ENCODE measurements around the gene PDZD4.

The PDZD4 gene

DNA sequence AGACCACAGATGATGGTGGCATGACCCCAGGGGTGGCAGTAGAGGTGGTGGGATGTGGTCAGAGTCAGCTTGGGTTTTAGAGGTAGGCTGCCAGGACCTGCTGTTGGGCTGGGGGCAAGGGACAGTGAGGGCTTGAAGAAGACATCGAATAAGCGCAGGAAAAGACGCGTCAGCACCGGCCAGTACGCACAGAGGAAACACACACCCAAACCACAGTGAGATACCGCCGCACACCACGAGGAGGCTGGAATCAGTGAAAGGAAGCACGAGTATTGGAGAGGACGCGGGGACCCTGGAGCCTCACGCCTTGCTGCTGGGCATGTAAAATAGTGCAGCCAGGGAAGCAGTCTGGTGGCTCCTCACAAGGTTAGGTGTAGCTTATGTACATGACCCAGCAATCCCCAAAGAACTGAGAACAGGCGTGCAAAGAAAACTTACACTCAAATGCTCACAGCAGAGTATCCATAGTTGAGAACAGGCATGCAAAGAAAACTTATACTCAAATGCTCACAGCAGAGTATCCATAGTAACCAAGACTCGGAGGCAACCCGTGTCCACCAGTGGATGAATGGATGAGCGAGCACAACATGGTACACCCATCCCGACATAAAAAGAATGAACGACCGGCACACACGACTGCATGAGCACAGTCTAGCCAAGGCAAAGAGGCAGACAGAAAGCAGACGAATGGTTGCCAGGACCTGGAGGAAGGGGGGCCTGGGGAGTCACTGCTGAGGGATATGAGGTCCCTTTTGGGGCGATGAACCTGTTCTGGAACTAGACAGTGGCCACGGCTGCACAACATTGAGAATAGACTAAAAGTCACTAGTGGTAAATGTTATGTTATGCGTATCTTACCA is 13.3 kb downstream of the PDZD4 start:
- TF ChIP-seq, protein P1, sequence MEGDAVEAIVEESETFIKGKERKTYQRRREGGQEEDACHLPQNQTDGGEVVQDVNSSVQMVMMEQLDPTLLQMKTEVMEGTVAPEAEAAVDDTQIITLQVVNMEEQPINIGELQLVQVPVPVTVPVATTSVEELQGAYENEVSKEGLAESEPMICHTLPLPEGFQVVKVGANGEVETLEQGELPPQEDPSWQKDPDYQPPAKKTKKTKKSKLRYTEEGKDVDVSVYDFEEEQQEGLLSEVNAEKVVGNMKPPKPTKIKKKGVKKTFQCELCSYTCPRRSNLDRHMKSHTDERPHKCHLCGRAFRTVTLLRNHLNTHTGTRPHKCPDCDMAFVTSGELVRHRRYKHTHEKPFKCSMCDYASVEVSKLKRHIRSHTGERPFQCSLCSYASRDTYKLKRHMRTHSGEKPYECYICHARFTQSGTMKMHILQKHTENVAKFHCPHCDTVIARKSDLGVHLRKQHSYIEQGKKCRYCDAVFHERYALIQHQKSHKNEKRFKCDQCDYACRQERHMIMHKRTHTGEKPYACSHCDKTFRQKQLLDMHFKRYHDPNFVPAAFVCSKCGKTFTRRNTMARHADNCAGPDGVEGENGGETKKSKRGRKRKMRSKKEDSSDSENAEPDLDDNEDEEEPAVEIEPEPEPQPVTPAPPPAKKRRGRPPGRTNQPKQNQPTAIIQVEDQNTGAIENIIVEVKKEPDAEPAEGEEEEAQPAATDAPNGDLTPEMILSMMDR (conservative IDR thresholded peaks at IDR 0.05): no peak
- H3K27ac ChIP-seq: no peak overlapping the region

GRCh38 chrX:153814591-153815315 is 15.6 kb downstream of the PDZD4 start:
- TF ChIP-seq, protein P1 (conservative IDR thresholded peaks at IDR 0.05): no peak
- H3K27ac ChIP-seq: peak overlapping the region; percentile 13; the same call in 1 of the 2 replicates

- TF ChIP-seq, protein P1 (conservative IDR thresholded peaks at IDR 0.05): no peak
These were observed 17.2 kb downstream of the PDZD4 start for GRCh38 chrX:153813161-153813560.

GRCh38 chrX:153812220-153812619 is 18.1 kb downstream of the PDZD4 start:
- TF ChIP-seq, protein P1 (conservative IDR thresholded peaks at IDR 0.05): no peak
- H3K27ac ChIP-seq: no peak overlapping the region

More at GRCh38 chrX:153813161-153813560, 17.2 kb downstream of the PDZD4 start:
- no peak overlapping the region for H3K27ac ChIP-seq

DNA sequence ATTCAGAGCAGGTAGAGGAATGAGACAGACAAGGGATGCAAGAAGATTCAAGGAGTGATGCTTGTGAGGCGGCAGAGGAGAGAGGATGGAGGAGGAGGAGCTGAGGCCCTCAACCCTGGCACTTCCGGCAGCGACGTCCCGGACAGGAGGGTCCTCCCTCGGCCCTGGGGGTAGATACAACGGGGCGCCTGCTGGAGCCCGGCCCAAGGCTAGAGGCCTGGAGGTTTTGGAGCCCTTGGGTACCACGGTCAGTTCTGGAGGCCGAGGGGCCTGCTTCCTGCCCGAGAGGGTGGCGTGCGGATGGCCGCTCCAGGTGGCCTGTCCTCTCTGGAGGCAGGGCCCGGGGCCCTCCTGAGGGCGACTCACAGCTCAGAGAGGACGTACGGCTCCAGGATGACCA is 22.4 kb downstream of the PDZD4 start:
- TF ChIP-seq, protein P1 (conservative IDR thresholded peaks at IDR 0.05): no peak
- H3K27ac ChIP-seq: no peak overlapping the region

GRCh38 chrX:153806999-153807575 is 23.3 kb downstream of the PDZD4 start:
- H3K27ac ChIP-seq: no peak overlapping the region

More at GRCh38 chrX:153806999-153807575, 23.3 kb downstream of the PDZD4 start:
- TF ChIP-seq, protein P1 (conservative IDR thresholded peaks at IDR 0.05): no peak

Data from VCaP (cell line).